ENCODE data around the gene PIN1.
"Not testable (repeated sequence)": the region's sequence is repeated elsewhere in the genome, so short reads cannot be mapped to it uniquely, and the experiment has no call there.

The PIN1 gene

DNA sequence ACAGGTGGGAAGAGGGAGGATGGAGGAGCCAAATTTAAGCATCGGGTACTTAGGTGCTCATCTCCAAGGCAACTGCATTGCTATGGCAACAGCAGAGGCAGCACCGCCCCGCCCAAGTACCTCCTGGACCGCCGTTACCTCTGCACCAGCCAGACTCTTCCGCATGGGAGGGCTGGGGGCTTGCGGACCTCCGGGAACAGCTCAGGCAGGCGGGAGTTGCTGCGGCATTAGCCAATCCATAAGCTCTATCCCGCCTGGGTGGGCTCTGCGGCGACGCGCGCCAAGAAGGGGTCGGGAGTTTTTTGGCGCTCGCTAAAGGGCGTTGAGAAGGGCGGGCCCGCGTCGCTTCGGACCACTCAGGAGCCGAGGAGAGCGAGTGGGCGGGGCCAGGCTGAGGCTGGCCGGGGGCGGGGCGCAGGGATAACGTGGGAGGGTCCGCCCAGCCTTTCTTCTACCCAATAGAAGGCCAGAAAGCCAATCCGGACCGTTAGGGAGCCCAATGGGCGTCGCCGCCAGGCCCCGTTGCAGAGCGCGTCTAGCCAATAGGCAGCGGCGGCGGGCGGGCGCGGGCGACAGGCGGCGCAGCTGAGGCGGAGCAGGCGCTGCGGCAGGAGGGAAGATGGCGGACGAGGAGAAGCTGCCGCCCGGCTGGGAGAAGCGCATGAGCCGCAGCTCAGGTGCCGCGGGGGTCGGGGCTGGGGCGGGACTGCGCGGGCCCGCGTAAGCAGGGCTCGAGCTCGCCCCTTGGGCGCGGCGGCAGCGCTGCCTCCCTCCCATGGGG lies at the start of gene PIN1:
PIN1 (plus strand) TSS at position 593 of the 781 bp plus-strand sequence; CDS start at position 620, 27 bp downstream.
- DNase-seq: peak; percentile 97

- peak; percentile 100 for DNase-seq
These were observed 49.5 kb upstream of the PIN1 start for GRCh38 chr19:9785367-9786331.

GRCh38 chr19:9786342-9786741 lies 48.8 kb upstream of the PIN1 start:
- no peak for DNase-seq

- no peak for DNase-seq
These were observed 48.3 kb upstream of the PIN1 start for GRCh38 chr19:9786819-9787218.

GRCh38 chr19:9788604-9789003 lies 46.5 kb upstream of the PIN1 start:
- not testable (repeated sequence) for DNase-seq

- DNase-seq: no peak
These were observed 46.1 kb upstream of the PIN1 start for GRCh38 chr19:9789066-9789465.

GRCh38 chr19:9789579-9789978 lies 45.5 kb upstream of the PIN1 start:
- not testable (repeated sequence) for DNase-seq

- DNase-seq: not testable (repeated sequence)
These were observed 44.1 kb upstream of the PIN1 start for GRCh38 chr19:9791073-9791367.

DNA sequence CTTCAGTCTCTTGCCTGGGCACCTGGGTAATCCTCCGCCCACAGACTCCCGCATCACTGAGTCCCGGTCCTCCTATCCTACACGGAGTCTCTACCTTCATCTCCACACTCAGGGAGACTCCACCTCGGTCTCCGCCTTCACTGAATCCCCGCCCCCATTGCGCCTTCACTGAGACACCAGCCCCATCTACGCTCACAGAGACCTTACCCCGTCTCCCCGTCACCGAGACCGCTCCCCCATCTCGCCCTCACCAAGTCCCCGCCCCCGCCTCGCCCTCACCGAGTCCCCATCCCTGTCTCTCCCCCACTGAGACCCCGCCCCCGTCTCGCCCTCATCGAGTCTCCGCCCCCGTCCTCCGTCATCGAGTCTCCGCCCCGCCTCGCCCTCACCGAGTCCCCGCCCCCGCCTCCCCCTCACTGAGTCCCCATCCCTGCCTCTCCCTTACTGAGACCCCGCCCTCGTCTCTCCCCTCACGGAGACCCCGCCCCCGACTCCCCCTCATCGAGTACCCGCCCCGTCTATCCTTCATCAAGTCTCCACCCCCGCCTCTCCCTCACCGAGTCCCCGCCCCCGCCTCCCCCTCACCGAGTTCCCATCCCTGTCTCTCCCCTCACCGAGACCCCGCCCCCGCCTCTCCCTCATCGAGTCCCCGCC lies 43.4 kb upstream of the PIN1 start:
- peak; percentile 99 for DNase-seq

GRCh38 chr19:9792206-9793070 lies 42.7 kb upstream of the PIN1 start:
- peak; percentile 98 for DNase-seq

DNA sequence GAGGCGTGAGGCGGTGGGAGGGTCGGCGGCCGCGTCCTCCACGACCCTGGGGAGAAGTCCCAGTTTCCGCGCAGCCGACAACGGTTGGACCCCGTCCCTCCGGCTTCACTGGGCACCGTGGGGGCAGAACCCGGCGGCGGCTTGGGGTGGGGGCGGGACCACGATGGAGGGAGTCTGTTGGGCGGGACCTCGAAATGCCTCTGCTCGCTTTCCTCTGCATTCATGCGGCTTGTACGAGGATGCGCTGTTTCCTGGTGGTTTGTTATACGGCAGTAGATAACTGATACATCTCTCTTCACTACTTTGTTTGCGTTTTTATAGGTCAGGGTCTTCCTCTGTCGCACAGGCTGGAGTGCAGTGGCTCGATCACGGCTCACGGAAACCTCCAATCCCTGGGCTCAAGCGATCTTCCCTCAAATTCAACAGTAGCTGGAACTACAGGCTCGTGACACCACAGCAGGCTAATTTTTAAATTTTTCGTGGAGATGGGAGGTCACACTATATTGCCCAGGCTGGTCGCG lies 42.0 kb upstream of the PIN1 start:
- DNase-seq: peak; percentile 54

GRCh38 chr19:9796113-9796773 lies 38.9 kb upstream of the PIN1 start:
- DNase-seq: peak; percentile 79

DNA sequence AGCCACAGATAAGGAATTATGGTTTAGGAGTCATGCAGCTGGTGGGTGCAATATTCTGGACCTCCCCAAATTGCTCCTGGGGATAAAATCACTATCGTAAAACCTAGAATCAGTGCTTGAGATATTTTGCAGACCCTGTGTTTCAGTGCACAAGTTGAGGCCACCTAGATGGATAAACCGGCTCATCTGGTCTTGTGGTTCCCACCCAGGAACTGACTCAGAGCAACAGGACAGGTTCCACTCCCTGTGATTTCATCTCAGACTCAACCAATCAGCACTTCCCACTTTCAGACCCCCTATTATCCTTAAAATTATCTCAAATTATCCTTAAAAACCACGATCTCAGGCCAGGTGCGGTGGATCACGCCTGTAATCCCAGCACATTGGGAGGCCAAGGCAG lies 37.2 kb upstream of the PIN1 start:
- DNase-seq: no peak

DNA sequence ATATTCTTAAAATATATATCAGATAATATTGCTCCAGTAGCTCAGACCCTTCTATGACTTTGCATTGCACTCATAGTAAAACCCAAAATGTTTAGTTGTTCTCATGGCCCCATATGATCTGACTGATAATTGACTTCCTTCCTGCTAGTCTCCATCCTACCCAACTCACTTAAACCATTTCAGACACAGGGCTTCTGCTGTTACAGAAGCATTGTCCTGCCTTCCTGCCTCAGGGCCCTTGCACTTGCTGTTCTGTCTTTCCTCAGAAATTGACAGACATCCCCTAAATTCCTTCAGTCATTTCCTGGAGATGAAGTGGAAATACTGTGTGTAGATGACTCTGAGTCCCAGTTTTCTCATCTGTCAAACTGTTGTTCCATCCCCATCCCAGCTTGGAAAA lies 36.0 kb upstream of the PIN1 start:
- no peak for DNase-seq

DNA sequence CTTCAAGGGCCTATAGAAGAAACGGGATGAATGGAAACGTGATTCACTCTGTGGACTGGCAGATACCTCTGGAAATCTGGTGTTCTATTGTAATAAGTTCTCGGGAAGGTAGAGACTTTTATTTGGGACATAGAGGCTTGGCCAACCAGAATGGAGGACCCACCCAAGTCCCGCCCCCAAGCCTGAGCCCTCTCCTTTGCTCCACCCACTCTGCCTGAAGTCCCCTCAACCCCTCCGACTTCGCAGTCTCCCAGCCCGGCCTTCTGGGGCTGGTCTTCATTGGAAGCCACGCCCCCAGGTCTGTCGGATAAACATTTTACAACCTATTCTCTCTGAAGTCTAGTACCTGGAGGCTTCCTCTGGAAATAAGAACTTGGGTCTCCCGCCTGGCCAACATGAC lies 33.1 kb upstream of the PIN1 start:
- no peak for DNase-seq

DNA sequence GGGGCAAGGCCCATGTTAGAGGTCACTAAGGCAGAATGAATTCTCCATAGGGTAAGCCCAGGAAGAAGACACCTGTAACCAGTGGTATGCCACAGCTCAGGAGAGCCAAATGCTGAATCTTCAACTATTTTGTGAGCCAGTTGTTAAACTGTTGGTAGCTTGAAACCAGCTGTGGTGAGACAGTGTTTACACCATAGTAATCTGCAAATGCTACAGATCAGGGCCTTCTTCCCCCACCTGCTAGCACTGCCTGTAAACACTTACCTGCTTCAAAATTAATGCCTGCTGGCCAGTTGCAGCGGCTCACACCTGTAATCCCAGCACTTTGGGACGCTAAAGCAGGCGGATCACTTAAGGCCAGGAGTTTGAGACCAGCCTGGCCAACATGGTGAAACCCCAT lies 28.3 kb upstream of the PIN1 start:
- DNase-seq: no peak

- no peak for DNase-seq
These were observed 26.0 kb upstream of the PIN1 start for GRCh38 chr19:9808855-9809824.

DNA sequence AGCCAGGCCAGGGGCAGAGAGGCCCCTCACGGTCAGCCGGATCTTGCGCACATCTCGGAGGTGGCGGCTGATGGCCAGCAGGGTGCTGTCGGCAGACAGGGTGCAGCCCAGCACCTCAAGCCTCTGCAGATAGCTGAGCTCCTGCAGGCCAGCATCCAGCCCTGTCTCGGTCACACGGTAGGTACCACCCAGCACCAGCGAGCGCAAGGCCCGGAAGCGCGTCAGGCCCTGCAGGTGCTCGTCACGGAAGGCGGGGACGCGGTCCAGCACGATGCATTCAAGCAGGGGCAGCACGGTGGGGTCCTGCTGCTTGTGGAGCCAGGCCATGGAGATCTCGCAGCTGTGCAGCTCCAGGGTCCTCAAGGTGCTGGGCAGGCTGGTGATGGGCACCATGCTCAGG lies 24.0 kb upstream of the PIN1 start:
- no peak for DNase-seq

- no peak for DNase-seq
These were observed 16.9 kb upstream of the PIN1 start for GRCh38 chr19:9818175-9818733.

All from activated T-cell treated with anti-CD3 and anti-CD28 coated beads for 4 hours (primary cell).